H9 (cell line): ENCODE measurements around the gene SCAF4. TPM values are rescaled to one million over a fixed set of nuclear protein-coding genes. Genes with fewer than 3 reads are reported as not detected.
A peak's percentile ranks its signal among the peaks of the same experiment; 100 is the strongest.

Experiments used
- DNase-seq: peaks from one replicate; pipeline ENCODE4 v3.0.0-alpha.2; 2017
- H2AFZ ChIP-seq: one replicate; pipeline ENCODE4 v1.6.1; 2013; ENCODE audit warnings: mild to moderate bottlenecking, low read length, control low read depth, moderate library complexity
- H2AK5ac ChIP-seq: 2 replicates; pipeline ENCODE4 v1.6.1; 2013; ENCODE audit warnings: low read length, control low read depth, mixed read lengths; ENCODE audit not compliant: insufficient read length
- H2BK120ac ChIP-seq: one replicate; pipeline ENCODE4 v1.6.1; 2013; ENCODE audit warnings: low read depth, mild to moderate bottlenecking, low read length, control low read depth, inconsistent platforms; ENCODE audit not compliant: poor library complexity, severe bottlenecking
- H2BK12ac ChIP-seq: 2 replicates; pipeline ENCODE4 v1.6.1; 2013; ENCODE audit warnings: low read length, control low read depth, mixed read lengths, low read depth; ENCODE audit not compliant: insufficient read length
- H2BK15ac ChIP-seq: 2 replicates; pipeline ENCODE4 v1.6.1; 2013; ENCODE audit warnings: low read depth, low read length, control low read depth
- H2BK20ac ChIP-seq: one replicate; pipeline ENCODE4 v1.6.1; 2013; ENCODE audit warnings: low read depth, mild to moderate bottlenecking, low read length, control low read depth, inconsistent platforms; ENCODE audit not compliant: poor library complexity, severe bottlenecking
- H2BK5ac ChIP-seq: 2 replicates; pipeline ENCODE4 v1.6.1; 2013; ENCODE audit warnings: low read length, control low read depth, mixed read lengths; ENCODE audit not compliant: insufficient read length
- H3K14ac ChIP-seq: 2 replicates; pipeline ENCODE4 v1.6.1; 2013; ENCODE audit warnings: low read length, control low read depth; ENCODE audit not compliant: insufficient read depth
- H3K18ac ChIP-seq: 2 replicates; pipeline ENCODE4 v1.6.1; 2013; ENCODE audit warnings: low read depth, mild to moderate bottlenecking, mixed read lengths, low read length, control low read depth; ENCODE audit not compliant: insufficient read length
- H3K23ac ChIP-seq: 2 replicates; pipeline ENCODE4 v1.6.1; 2013; ENCODE audit warnings: low read length, control low read depth, mixed read lengths, low read depth; ENCODE audit not compliant: insufficient read length
- H3K23me2 ChIP-seq: 2 replicates; pipeline ENCODE4 v1.6.1; 2013; ENCODE audit warnings: low read depth, mild to moderate bottlenecking, mixed read lengths, low read length, control low read depth; ENCODE audit not compliant: insufficient read length, poor library complexity, severe bottlenecking
- H3K27ac ChIP-seq: 2 replicates; pipeline ENCODE4 v1.5.1; 2013; ENCODE audit warnings: low read length, control low read depth, mixed read lengths, low read depth; ENCODE audit not compliant: insufficient read length
- H3K27me3 ChIP-seq: 2 replicates; pipeline ENCODE4 v1.6.1; 2013; ENCODE audit warnings: low read length, control low read depth, inconsistent platforms; ENCODE audit not compliant: insufficient read depth
- H3K4ac ChIP-seq: 2 replicates; pipeline ENCODE4 v1.6.1; 2013; ENCODE audit warnings: low read depth, mild to moderate bottlenecking, control low read depth, inconsistent platforms, low read length, moderate library complexity
- H3K4me1 ChIP-seq: 2 replicates; pipeline ENCODE4 v1.6.1; 2013; ENCODE audit warnings: low read length, control low read depth, inconsistent platforms; ENCODE audit not compliant: insufficient read depth
- H3K4me2 ChIP-seq: 2 replicates; pipeline ENCODE4 v1.6.1; 2013; ENCODE audit warnings: low read length, control low read depth, mixed read lengths; ENCODE audit not compliant: insufficient read length, insufficient read depth
- H3K56ac ChIP-seq: 2 replicates; pipeline ENCODE4 v1.6.1; 2013; ENCODE audit warnings: low read depth, mild to moderate bottlenecking, mixed read lengths, low read length, control low read depth; ENCODE audit not compliant: insufficient read length
- H3K79me1 ChIP-seq: 2 replicates; pipeline ENCODE4 v1.6.1; 2013; ENCODE audit warnings: low read depth, mild to moderate bottlenecking, moderate library complexity, low read length, control low read depth, inconsistent platforms; ENCODE audit not compliant: insufficient read depth, poor library complexity, severe bottlenecking
- H3K79me2 ChIP-seq: 2 replicates; pipeline ENCODE4 v1.6.1; 2013; ENCODE audit warnings: low read length, control low read depth, inconsistent platforms; ENCODE audit not compliant: insufficient read depth
- H3K9ac ChIP-seq: 2 replicates; pipeline ENCODE4 v1.6.1; 2013; ENCODE audit warnings: low read length, control low read depth, mixed read lengths; ENCODE audit not compliant: insufficient read length; ENCODE audit errors: extremely low read depth
- H3K9me3 ChIP-seq: one replicate; pipeline ENCODE4 v1.6.1; 2013; ENCODE audit warnings: low read depth, low read length, inconsistent platforms; ENCODE audit not compliant: control insufficient read depth
- H3T11ph ChIP-seq: one replicate; pipeline ENCODE4 v1.6.1; 2013; ENCODE audit warnings: mild to moderate bottlenecking, low read length, control low read depth, inconsistent platforms
- H4K20me1 ChIP-seq: one replicate; pipeline ENCODE4 v1.6.1; 2013; ENCODE audit not compliant: control insufficient read depth, insufficient read length, insufficient read depth
- H4K5ac ChIP-seq: 2 replicates; pipeline ENCODE4 v1.6.1; 2013; ENCODE audit warnings: low read depth, mild to moderate bottlenecking, mixed read lengths, low read length, control low read depth; ENCODE audit not compliant: insufficient read length
- H4K8ac ChIP-seq: replicated peaks from 2 replicates; pipeline ENCODE4 v1.6.1; 2013; ENCODE audit warnings: low read length, control low read depth, mixed read lengths, low read depth; ENCODE audit not compliant: insufficient read length
- H4K91ac ChIP-seq: 2 replicates; pipeline ENCODE4 v1.6.1; 2013; ENCODE audit warnings: low read depth, mild to moderate bottlenecking, moderate library complexity, mixed read lengths, low read length, control low read depth; ENCODE audit not compliant: insufficient read length
- H3K27ac Mint-ChIP-seq, 3 experiments: 2 replicates in 2 of 3; 3 replicates in 1 of 3; pipeline ENCODE4 v1.8.0; 2020 to 2021; ENCODE audit warnings: mixed read lengths in 3 of 3, mild to moderate bottlenecking in 1 of 3, moderate library complexity in 1 of 3
- H3K27me3 Mint-ChIP-seq: 2 replicates; pipeline ENCODE4 v1.8.0; 2021; ENCODE audit warnings: low read depth, mild to moderate bottlenecking, moderate library complexity, mixed read lengths
- H3K36me3 Mint-ChIP-seq, 3 experiments: 2 replicates in 2 of 3; 3 replicates in 1 of 3; pipeline ENCODE4 v1.8.0; 2020 to 2021; ENCODE audit warnings: low read depth in 3 of 3, mixed read lengths in 3 of 3; ENCODE audit not compliant: insufficient read depth in 1 of 3
- H3K4me1 Mint-ChIP-seq, 2 experiments: 2 replicates each; pipeline ENCODE4 v1.8.0; 2020; ENCODE audit warnings: mixed read lengths in 2 of 2
- H3K4me3 Mint-ChIP-seq, 2 experiments: 2 replicates in 1 of 2; 3 replicates in 1 of 2; pipeline ENCODE4 v1.8.0; 2020 to 2021; ENCODE audit warnings: mild to moderate bottlenecking in 2 of 2, mixed read lengths in 2 of 2, moderate library complexity in 1 of 2
- H3K9me3 Mint-ChIP-seq, 2 experiments: 2 replicates in 1 of 2; 3 replicates in 1 of 2; pipeline ENCODE4 v1.8.0; 2020; ENCODE audit warnings: mild to moderate bottlenecking in 2 of 2, mixed read lengths in 2 of 2, moderate library complexity in 1 of 2
- CTCF ChIP-seq: fragments of 200-600 bp; sonication (generic); conservative IDR thresholded peaks from 3 replicates; pipeline ENCODE4 v1.8.0; 2021; ENCODE audit warnings: antibody characterized with exemption, mild to moderate bottlenecking
- WGBS: extraction: QIAGEN DNeasy Blood & Tissue Kit; methylation state at CpG from one replicate; pipeline ENCODE4 v1.1.7; 2013; ENCODE audit warnings: missing lambda C conversion rate, low lambda C conversion rate, mixed read lengths; ENCODE audit not compliant: insufficient read length; ENCODE audit errors: extremely low coverage; 5-methylcytosine and 5-hydroxymethylcytosine counted together
- total RNA-seq: library from RNA; stranded (reverse); gene quantifications from 2 replicates; pipeline ENCODE4 v1.2.1, GENCODE V29; 2021

Gene SCAF4
- total RNA-seq, 1 experiment from 2014 or later, result 76.8 TPM

GRCh38 chr21:31670070-31670469, 61.8 kb downstream of the SCAF4 start:
- Histone ChIP-seq H2BK20ac (no peak overlapping the region), H2AFZ (no peak overlapping the region), H3K9me3 (no peaks in the 10 kb centered on the region), H3K4me2 (no peak overlapping the region), H3K27ac (no peak overlapping the region), H4K5ac (no peak overlapping the region), H3K79me2 (no peaks in the 10 kb centered on the region), H2AK5ac (no peak overlapping the region), H2BK120ac (no peak overlapping the region), H3T11ph (no peak overlapping the region), H3K27me3 (no peaks in the 10 kb centered on the region), H4K8ac (no peak overlapping the region), H3K23me2 (no peaks in the 10 kb centered on the region), H2BK12ac (no peak overlapping the region), H4K91ac (no peak overlapping the region), H2BK15ac (no peak overlapping the region), H3K4ac (no peak overlapping the region), H3K23ac (no peak overlapping the region), H2BK5ac (no peak overlapping the region), H3K56ac (no peak overlapping the region), H3K18ac (no peak overlapping the region), H3K9ac (no peak overlapping the region), H3K4me1 (no peaks in the 10 kb centered on the region), H3K14ac (no peak overlapping the region), H4K20me1 (no peaks in the 10 kb centered on the region), H3K79me1 (no peaks in the 10 kb centered on the region)
- WGBS, result no CpG with 5 or more reads among the region's 6 CpGs
- Mint-ChIP-seq H3K27ac (peak overlapping the region in 1 of 3 experiments; percentile 89; a peak in 2 of 7 replicates), H3K27me3 (no peaks in the 10 kb centered on the region), H3K36me3 (peaks cover 15 to 30% (median 27%) of the 10 kb centered on the region in 3 experiments; a peak in 6 of 7 replicates), H3K9me3 (no peaks in the 10 kb centered on the region), H3K4me3 (no peak overlapping the region), H3K4me1 (peaks cover 31 to 40% of the 10 kb centered on the region in 2 experiments)
- TF ChIP-seq CTCF, result no peak
- DNase-seq, result no peak
